GM12801 (cell line): Measurements from ENCODE around the gene ADGRB2.

ENCODE experiments used
- TF ChIP-seq, protein P1 (sequence below): IDR thresholded peaks from one replicate; pipeline ENCODE4 v1.5.1; 2011; ENCODE audit warnings: control low read depth; ENCODE audit not compliant: insufficient read length; ENCODE audit errors: extremely low read depth

Gene ADGRB2

GRCh38 chr1:31695327-31695726 lies 68.8 kb downstream of the ADGRB2 start:
- TF ChIP-seq, protein P1, sequence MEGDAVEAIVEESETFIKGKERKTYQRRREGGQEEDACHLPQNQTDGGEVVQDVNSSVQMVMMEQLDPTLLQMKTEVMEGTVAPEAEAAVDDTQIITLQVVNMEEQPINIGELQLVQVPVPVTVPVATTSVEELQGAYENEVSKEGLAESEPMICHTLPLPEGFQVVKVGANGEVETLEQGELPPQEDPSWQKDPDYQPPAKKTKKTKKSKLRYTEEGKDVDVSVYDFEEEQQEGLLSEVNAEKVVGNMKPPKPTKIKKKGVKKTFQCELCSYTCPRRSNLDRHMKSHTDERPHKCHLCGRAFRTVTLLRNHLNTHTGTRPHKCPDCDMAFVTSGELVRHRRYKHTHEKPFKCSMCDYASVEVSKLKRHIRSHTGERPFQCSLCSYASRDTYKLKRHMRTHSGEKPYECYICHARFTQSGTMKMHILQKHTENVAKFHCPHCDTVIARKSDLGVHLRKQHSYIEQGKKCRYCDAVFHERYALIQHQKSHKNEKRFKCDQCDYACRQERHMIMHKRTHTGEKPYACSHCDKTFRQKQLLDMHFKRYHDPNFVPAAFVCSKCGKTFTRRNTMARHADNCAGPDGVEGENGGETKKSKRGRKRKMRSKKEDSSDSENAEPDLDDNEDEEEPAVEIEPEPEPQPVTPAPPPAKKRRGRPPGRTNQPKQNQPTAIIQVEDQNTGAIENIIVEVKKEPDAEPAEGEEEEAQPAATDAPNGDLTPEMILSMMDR: no peak

- TF ChIP-seq, protein P1: no peak
Measured at GRCh38 chr1:31694964-31695313, 69.2 kb downstream of the ADGRB2 start.

- TF ChIP-seq, protein P1: no peak
Measured at GRCh38 chr1:31694069-31694963, 69.8 kb downstream of the ADGRB2 start.

DNA sequence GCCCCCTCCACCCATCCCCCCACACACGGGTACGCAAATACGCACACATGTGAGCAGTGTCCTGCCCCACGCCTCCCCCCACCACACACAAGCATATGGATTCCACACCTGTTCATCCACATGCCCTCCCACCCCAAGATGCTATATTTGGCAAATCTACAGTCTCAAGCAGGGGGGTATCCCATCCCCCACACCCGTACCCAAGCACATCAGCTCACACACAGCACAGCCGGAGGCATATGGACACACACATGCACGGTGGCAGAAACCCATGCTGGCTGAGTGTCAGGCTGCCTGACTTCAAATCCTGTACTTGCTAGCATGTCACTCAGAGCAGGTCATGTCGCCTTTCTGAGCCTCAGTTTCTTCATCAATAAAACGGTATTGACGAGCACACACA lies 70.9 kb downstream of the ADGRB2 start:
- TF ChIP-seq, protein P1: no peak

DNA sequence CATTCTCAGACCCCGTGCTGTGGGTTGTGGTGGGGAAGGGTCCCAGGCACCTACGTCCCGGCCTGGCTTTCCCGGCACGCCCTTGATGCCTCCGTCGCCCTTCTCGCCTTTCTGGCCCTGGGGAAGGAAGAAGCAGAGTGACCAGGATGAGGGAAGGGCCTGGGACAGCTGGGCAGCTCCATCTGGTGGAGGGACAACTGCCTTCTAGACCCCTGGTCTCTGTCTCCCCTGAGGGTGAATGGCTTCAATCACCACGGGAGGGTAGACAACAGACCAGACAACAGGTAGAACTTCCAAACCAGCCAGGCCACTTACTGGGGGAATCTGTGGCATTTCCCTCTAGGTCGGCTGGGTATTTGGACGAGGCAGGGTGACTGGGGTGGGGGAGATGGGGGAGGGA lies 72.2 kb downstream of the ADGRB2 start:
- TF ChIP-seq, protein P1: no peak

DNA sequence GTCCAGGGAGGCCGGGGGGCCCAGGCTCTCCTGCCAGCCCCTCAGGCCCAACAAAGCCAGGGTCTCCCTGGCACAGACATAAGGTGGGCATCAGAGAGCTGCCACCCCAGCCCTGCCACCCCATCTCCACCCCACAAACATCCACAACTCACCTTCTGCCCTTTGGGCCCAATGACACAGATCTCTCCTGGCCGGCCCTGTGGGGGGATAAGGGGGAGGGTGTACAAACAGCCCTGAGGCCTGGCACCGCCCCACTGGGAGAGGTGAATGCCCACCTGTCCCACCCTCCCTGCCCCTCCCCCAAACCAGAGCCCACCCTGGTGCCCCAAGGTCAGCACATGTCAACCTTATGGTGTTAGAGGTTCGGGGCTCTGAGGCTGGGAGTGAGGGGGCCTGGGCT lies 72.7 kb downstream of the ADGRB2 start:
- TF ChIP-seq, protein P1: no peak

- TF ChIP-seq, protein P1: no peak
Measured at GRCh38 chr1:31690921-31691320, 73.2 kb downstream of the ADGRB2 start.

DNA sequence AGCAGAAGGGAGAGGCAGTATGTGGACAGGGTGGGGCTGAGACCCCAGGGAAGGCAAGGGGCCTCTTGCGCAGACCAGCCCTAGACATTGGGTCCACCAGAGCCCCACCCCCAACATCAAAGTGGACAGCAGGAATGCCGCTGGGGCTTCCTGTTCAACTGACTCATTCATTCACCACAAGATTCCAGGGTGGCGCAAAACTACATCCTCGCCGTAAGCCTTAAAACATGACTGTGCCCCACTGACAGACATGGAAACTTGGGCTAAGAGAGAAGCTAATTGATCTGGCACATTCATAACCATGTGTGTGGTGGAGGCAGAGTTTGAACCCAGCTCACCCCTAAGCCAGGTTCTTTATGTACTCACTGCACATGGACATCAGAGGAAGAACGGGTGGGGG lies 74.3 kb downstream of the ADGRB2 start:
- TF ChIP-seq, protein P1: no peak
